OCI-LY3 (cell line): Measurements from ENCODE around the gene SYT7.

Source experiments
- H2AFZ ChIP-seq: fragments of 200-600, 300-600 bp; shearing (Covaris generic); 2 replicates; pipeline ENCODE4 v1.6.0; 2014; ENCODE audit warnings: antibody characterized with exemption, low read depth, low read length
- H3K27ac ChIP-seq: fragments of 200-600, 300-600 bp; sonication (generic); 2 replicates; pipeline ENCODE4 v1.5.1; 2014; ENCODE audit warnings: mild to moderate bottlenecking, low read length, moderate library complexity, mixed read lengths
- H3K27me3 ChIP-seq: fragments of 200-600, 300-600 bp; sonication (generic); 2 replicates; pipeline ENCODE4 v1.6.1; 2014; ENCODE audit warnings: low read depth, low read length, mixed read lengths
- H3K36me3 ChIP-seq: fragments of 200-600, 300-600 bp; sonication (generic); replicated peaks from 2 replicates; pipeline ENCODE3; 2014; ENCODE audit warnings: low read depth, low read length, mixed read lengths
- H3K4me1 ChIP-seq: fragments of 300-600, 200-600 bp; sonication (generic); 2 replicates; pipeline ENCODE4 v1.6.1; 2014; ENCODE audit warnings: low read length, mixed read lengths
- H3K4me2 ChIP-seq: fragments of 200-600, 300-600 bp; sonication (generic); 2 replicates; pipeline ENCODE4 v1.6.1; 2014; ENCODE audit warnings: low read length, mixed read lengths
- H3K4me3 ChIP-seq: fragments of 300-600, 200-600 bp; sonication (generic); 2 replicates; pipeline ENCODE4 v1.5.1; 2014; ENCODE audit warnings: antibody characterized with exemption, mild to moderate bottlenecking, low read length, moderate library complexity
- H3K79me2 ChIP-seq: fragments of 300-600, 200-600 bp; shearing (Covaris generic); 2 replicates; pipeline ENCODE4 v1.6.1; 2014; ENCODE audit warnings: mild to moderate bottlenecking, low read length, mixed read lengths
- H3K9ac ChIP-seq: fragments of 300-600, 200-600 bp; shearing (Covaris generic); 2 replicates; pipeline ENCODE4 v1.6.0; 2014; ENCODE audit warnings: mild to moderate bottlenecking, low read length, moderate library complexity
- H3K9me3 ChIP-seq: fragments of 200-600, 300-600 bp; shearing (Covaris generic); 2 replicates; pipeline ENCODE4 v1.6.1; 2014; ENCODE audit warnings: low read length, mixed read lengths; ENCODE audit not compliant: insufficient read depth
- H4K20me1 ChIP-seq: fragments of 200-600, 300-600 bp; sonication (generic); 2 replicates; pipeline ENCODE4 v1.6.1; 2016; ENCODE audit warnings: low read length, mixed read lengths; ENCODE audit not compliant: insufficient read depth
- CTCF ChIP-seq: fragments of 200-600, 300-600 bp; sonication (generic); IDR thresholded peaks from 2 replicates; pipeline ENCODE4 v1.5.1; 2014; ENCODE audit warnings: antibody characterized with exemption, low read length, low read depth
- EZH2phosphoT487 ChIP-seq: fragments of 200-600 bp; shearing (Covaris generic); IDR thresholded peaks from 2 replicates; pipeline ENCODE4 v1.6.1; 2018; ENCODE audit warnings: antibody characterized with exemption, mixed run types, low read depth

SYT7 gene

GRCh38 chr11:61574611-61575010 is 6.3 kb downstream of the SYT7 start:
- no peaks in the 10 kb centered on the region for H3K4me1 ChIP-seq
- no peaks in the 10 kb centered on the region for H3K36me3 ChIP-seq
- no peak overlapping the region for H3K27ac ChIP-seq
- H3K4me2 ChIP-seq: no peak overlapping the region
- H2AFZ ChIP-seq: no peak overlapping the region
- peaks cover 12% of the 10 kb centered on the region; the same call in 1 of the 2 replicates for H3K27me3 ChIP-seq
- TF ChIP-seq EZH2phosphoT487 (no peak), CTCF (no peak)
- no peak overlapping the region for H3K9ac ChIP-seq
- H3K79me2 ChIP-seq: no peaks in the 10 kb centered on the region
- H3K4me3 ChIP-seq: no peak overlapping the region
- H3K9me3 ChIP-seq: no peaks in the 10 kb centered on the region
- peaks cover 4% of the 10 kb centered on the region; the same call in 1 of the 2 replicates for H4K20me1 ChIP-seq

GRCh38 chr11:61572913-61573312 is 8.0 kb downstream of the SYT7 start:
- Histone ChIP-seq H3K27me3 (peaks cover 12% of the 10 kb centered on the region; the same call in 1 of the 2 replicates), H4K20me1 (peaks cover 4% of the 10 kb centered on the region; the same call in 1 of the 2 replicates)

GRCh38 chr11:61571869-61572268 is 9.0 kb downstream of the SYT7 start:
- no peak for TF ChIP-seq EZH2phosphoT487
- TF ChIP-seq CTCF: no peak
- Histone ChIP-seq H3K4me1 (no peaks in the 10 kb centered on the region), H4K20me1 (peaks cover 4% of the 10 kb centered on the region; the same call in 1 of the 2 replicates), H3K4me3 (no peak overlapping the region), H3K9ac (no peak overlapping the region), H3K9me3 (no peaks in the 10 kb centered on the region), H3K27me3 (peaks cover 12% of the 10 kb centered on the region; the same call in 1 of the 2 replicates), H2AFZ (no peak overlapping the region), H3K27ac (no peak overlapping the region), H3K79me2 (no peaks in the 10 kb centered on the region), H3K4me2 (no peak overlapping the region), H3K36me3 (no peaks in the 10 kb centered on the region)

More at GRCh38 chr11:61572913-61573312, 8.0 kb downstream of the SYT7 start:
- H2AFZ ChIP-seq: no peak overlapping the region
- H3K27ac ChIP-seq: no peak overlapping the region
- H3K9ac ChIP-seq: no peak overlapping the region
- no peak overlapping the region for H3K4me3 ChIP-seq
- no peaks in the 10 kb centered on the region for H3K79me2 ChIP-seq
- no peaks in the 10 kb centered on the region for H3K4me1 ChIP-seq
- no peak for TF ChIP-seq EZH2phosphoT487
- no peak for TF ChIP-seq CTCF
- H3K36me3 ChIP-seq: no peaks in the 10 kb centered on the region
- no peaks in the 10 kb centered on the region for H3K9me3 ChIP-seq
- no peak overlapping the region for H3K4me2 ChIP-seq

GRCh38 chr11:61571337-61571736 is 9.5 kb downstream of the SYT7 start:
- TF ChIP-seq CTCF (no peak), EZH2phosphoT487 (no peak)
- H3K27me3 ChIP-seq: peaks cover 12% of the 10 kb centered on the region; the same call in 1 of the 2 replicates
- H3K27ac ChIP-seq: no peak overlapping the region
- H3K4me1 ChIP-seq: no peaks in the 10 kb centered on the region
- no peak overlapping the region for H3K4me3 ChIP-seq
- H3K4me2 ChIP-seq: no peak overlapping the region
- no peaks in the 10 kb centered on the region for H3K79me2 ChIP-seq
- H4K20me1 ChIP-seq: peaks cover 10% of the 10 kb centered on the region; the same call in 1 of the 2 replicates
- no peak overlapping the region for H2AFZ ChIP-seq
- no peaks in the 10 kb centered on the region for H3K9me3 ChIP-seq
- no peak overlapping the region for H3K9ac ChIP-seq
- H3K36me3 ChIP-seq: no peaks in the 10 kb centered on the region
